NCI-H187 (cell line): Measurements from ENCODE around the gene ZNF362.
"Not testable (repeated sequence)": the region's sequence is repeated elsewhere in the genome, so short reads cannot be mapped to it uniquely, and the experiment has no call there.

Experiments used
- DNase-seq, 2 experiments: peaks; one replicate each; lab custom pipeline; 2025; lab: John Stamatoyannopoulos, UW

ZNF362 gene

GRCh38 chr1:33256471-33257206 is at the start of gene ZNF362:
Gene ZNF362, plus strand, starts transcription at chr1:33256492. Its CDS starts 14,083 bp downstream, at chr1:33270575.
- DNase-seq: peak in 1 of 2 experiments; percentile 19

GRCh38 chr1:33211972-33212371 is 44.3 kb upstream of the ZNF362 start:
- no peak for DNase-seq

GRCh38 chr1:33219886-33220661 is 36.2 kb upstream of the ZNF362 start:
- DNase-seq: no peak

- DNase-seq: no peak
Observed at GRCh38 chr1:33220676-33221384, 35.5 kb upstream of the ZNF362 start.

- no peak for DNase-seq
Observed at GRCh38 chr1:33221385-33221758, 34.9 kb upstream of the ZNF362 start.

GRCh38 chr1:33222381-33222780 is 33.9 kb upstream of the ZNF362 start:
- DNase-seq: no peak

GRCh38 chr1:33224166-33224707 is 32.1 kb upstream of the ZNF362 start:
- DNase-seq: no peak

GRCh38 chr1:33225586-33225985 is 30.7 kb upstream of the ZNF362 start:
- DNase-seq: no peak

- DNase-seq: no peak
Observed at GRCh38 chr1:33228935-33229487, 27.3 kb upstream of the ZNF362 start.

GRCh38 chr1:33231166-33231565 is 25.1 kb upstream of the ZNF362 start:
- no peak for DNase-seq

GRCh38 chr1:33232716-33233115 is 23.6 kb upstream of the ZNF362 start:
- no peak for DNase-seq

GRCh38 chr1:33234131-33234530 is 22.2 kb upstream of the ZNF362 start:
- DNase-seq: no peak

GRCh38 chr1:33234588-33234990 is 21.7 kb upstream of the ZNF362 start:
- no peak for DNase-seq

GRCh38 chr1:33235521-33235920 is 20.8 kb upstream of the ZNF362 start:
- no peak for DNase-seq

GRCh38 chr1:33236498-33236897 is 19.8 kb upstream of the ZNF362 start:
- DNase-seq: no peak

- DNase-seq: no peak
Observed at GRCh38 chr1:33237579-33237978, 18.7 kb upstream of the ZNF362 start.

GRCh38 chr1:33238194-33238724 is 18.0 kb upstream of the ZNF362 start:
- DNase-seq: not testable (repeated sequence)

- not testable (repeated sequence) for DNase-seq
Observed at GRCh38 chr1:33239410-33239809, 16.9 kb upstream of the ZNF362 start.

GRCh38 chr1:33241866-33242265 is 14.4 kb upstream of the ZNF362 start:
- DNase-seq: no peak

- DNase-seq: no peak
Observed at GRCh38 chr1:33242652-33243051, 13.6 kb upstream of the ZNF362 start.

GRCh38 chr1:33244143-33244808 is 12.0 kb upstream of the ZNF362 start:
- DNase-seq: no peak
